HG03457 (cell line): ENCODE results near the gene PDE6G.
"Not testable (repeated sequence)": the region's sequence is repeated elsewhere in the genome, so short reads cannot be mapped to it uniquely, and the experiment has no call there.

Experiments
- ATAC-seq: cut with Tn5 transposase; IDR thresholded peaks from one replicate; pipeline ENCODE4 v1.9.1; 2021; ENCODE audit warnings: moderate number of reproducible peaks; ENCODE audit not compliant: unreplicated experiment

PDE6G gene

DNA sequence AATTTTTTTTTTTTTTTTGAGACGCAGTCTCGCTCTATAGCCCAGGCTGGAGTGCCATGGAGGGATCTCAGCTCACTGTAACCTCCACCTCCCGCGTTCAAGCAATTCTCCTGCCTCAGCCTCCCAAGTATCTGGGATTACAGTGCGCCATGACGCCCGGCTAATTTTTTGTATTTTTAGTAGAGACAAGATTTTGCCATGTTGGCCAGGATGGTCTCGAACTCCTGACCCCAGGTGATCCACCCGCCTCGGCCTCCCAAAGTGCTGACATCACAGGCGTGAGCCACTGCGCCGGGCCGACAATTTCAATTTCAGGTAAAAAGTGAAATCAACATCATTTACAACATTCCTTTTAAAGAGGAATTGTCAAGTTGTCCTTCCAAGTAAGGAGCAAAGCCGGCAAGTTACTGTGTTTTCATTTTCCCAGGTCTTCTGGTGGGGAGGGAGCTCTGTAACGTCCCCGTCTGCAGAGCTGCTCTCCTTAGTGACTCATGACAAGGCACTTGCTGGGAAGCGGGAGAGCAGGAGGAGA lies 20.3 kb downstream of the PDE6G start:
- ATAC-seq, result no peak

DNA sequence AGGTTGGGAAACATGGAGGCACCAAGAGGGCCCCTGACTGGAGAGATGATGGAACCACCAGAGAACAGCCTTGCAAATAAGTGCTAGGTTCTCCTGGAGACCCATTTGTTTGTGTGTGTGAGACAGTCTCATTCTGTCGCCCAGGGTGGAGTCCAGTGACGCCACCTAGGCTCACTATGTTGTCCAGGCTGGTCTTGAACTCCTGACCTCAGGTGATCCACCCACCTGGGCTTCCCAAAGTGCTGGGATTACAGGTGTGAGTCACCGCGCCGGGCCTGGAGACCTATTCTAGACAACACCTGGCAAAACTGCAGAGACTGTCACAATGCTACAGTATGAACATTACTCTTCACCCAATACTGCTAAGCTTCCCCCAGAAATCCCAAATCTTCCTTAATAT lies 20.9 kb downstream of the PDE6G start:
- ATAC-seq, result no peak

DNA sequence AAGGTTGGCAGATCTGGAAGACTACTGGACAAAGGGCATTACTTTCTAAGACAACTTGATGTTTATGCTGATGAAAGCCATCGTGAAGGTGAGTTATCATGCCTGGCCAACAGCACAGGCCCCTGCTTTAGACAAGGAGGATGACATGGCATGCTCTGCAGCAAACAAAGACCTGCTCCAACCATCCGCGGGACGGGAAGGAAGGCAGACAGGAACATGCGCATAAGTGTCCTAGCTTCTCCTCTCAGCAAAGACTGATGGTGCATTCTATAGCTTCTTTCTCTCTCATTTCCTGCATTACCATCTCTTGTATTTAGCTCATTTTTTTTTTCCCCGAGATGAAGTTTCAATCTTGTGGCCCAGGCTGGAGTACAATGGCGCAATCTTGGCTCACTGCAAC lies 24.9 kb downstream of the PDE6G start:
- no peak for ATAC-seq

DNA sequence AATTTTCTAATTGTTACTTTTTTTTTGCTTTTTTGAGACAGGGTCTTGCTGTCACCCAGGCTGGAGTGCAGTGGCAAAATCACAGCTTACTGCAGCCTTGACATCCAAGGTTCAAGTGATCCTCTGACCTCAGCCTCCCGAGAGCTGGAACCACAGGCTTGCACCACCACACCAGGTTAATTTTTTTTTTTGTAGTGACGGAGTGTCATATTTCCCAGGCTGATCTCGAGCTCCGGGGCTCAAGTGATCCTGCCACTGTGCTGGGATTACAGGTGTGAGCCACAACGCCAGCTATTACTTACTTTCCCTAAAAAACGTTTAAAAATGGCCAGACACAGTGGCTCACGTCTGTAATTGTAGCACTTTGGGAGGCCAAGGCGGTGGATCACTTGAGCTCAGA lies 26.1 kb downstream of the PDE6G start:
- no peak for ATAC-seq

DNA sequence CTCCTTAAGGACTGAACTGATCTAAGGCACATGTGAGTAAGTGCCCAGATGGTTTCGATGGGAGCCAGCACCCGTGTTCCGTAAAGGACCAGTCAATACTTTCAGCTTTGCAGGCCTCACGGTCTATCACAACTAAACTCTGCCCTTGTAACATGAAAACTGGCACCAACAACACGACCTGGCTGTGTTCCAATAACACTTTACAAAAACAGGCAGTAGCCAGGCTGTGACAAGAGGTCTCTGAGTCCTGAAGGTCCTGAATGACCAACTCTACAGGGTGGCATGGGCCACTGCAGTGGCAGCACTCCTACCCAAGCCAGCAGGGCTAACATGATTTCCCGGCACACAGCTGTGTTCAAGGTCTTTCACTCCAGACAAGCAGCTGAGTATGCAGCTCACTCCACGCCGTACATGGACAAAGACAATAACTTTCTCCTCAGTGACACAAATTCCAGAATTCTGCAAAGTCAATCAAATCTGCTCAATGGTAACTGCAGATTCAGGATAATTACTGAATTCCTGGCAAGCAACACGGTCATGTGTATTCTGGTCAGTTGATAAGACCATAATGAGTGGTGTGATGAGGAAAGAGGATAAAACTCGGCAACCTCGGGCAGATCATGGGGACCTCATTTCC lies 34.7 kb downstream of the PDE6G start:
- no peak for ATAC-seq

DNA sequence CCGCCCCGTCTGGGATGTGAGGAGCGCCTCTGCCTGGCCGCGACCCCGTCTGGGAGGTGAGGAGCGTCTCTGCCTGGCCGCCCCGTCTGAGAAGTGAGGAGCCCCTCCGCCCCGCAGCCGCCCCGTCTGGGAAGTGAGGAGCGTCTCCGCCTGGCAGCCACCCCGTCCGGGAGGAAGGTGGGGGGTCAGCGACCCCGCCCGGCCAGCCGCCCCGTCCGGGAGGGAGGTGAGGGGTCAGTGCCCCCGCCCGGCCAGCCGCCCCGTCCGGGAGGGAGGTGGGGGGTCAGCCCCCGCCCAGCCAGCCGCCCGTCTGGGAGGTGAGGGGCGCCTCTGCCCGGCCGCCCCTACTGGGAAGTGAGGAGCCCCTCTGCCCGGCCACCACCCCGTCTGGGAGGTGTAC lies 38.0 kb downstream of the PDE6G start:
- ATAC-seq, result not testable (repeated sequence)

DNA sequence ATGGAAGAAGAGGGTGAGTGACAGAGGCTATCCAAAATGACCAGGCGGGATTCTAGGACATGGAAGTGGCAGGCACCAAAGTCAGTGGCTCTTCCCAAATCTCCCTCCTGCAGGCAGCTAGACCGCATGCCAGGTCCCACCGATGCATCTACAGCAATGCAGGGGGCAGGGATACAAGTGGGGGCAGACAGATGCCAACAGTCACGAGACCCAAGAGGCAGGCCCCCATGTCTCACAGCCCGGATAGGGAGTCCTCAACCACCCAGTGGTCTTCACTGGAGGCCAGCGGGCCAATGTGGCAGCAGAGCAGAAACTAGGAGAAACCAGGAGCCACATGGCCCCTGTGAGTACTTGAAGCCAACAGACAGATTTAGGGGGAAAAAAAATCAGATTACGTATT lies 39.5 kb downstream of the PDE6G start:
- no peak for ATAC-seq

DNA sequence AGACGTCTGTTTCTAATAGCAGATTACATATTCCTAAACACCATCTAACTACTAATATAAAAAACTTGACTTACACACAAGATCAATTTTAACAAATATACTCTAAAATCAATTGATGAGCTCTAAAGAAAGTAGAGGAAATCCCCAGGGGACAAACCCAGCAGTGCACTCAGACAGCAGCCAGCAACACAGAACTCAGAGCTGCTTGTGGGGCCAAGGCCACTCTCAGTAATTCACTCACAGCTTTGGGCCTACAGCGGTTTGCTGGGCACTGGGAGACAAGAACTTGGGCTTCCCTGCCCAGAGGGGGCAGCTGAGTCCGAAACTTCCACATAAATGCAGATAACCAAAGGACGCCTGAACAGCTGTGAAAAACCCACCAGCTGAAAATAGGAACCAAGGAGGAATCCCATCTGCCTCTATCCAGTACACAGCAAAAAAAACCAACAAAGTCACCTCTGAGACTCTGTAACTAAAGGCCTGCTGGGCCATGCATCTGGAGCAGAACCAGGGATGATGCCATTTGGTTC lies 40.9 kb downstream of the PDE6G start:
- no peak for ATAC-seq

DNA sequence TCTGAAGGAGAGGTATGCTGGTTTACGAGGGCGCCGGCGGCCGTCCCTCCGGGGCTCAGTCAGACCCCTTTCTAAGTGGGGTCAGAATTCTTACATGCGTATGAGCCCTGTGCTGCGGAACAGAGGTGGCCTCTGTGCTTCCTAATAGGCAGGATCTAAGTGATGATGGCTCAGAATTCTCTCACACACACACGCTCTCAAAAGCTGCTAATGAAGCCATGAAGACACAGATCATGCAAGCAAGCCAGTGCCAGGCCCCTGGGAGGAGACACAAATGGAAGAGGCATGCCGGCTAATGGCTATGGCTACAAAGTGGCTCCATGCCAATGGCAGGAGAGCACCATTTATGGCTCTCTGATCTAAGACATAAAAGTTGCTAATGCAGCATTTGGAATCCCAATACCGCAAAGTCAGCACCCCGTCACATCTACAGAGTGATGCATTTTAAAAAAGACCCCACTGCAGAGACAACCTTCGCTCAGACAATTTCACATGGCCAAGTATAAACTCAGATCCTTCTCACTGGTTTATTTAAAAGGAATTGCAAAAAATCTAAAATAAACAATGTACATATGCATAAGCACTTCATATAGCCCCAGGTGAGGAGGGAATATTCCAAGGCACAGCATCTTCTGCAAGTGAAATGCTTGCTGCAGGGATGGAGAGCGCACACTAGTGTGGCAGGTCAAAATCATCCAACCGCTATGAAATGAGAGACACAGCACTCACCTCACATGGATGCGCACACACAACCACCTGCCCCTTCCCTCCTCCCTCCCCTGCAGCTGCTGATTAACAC lies 44.0 kb downstream of the PDE6G start:
- ATAC-seq, result no peak

DNA sequence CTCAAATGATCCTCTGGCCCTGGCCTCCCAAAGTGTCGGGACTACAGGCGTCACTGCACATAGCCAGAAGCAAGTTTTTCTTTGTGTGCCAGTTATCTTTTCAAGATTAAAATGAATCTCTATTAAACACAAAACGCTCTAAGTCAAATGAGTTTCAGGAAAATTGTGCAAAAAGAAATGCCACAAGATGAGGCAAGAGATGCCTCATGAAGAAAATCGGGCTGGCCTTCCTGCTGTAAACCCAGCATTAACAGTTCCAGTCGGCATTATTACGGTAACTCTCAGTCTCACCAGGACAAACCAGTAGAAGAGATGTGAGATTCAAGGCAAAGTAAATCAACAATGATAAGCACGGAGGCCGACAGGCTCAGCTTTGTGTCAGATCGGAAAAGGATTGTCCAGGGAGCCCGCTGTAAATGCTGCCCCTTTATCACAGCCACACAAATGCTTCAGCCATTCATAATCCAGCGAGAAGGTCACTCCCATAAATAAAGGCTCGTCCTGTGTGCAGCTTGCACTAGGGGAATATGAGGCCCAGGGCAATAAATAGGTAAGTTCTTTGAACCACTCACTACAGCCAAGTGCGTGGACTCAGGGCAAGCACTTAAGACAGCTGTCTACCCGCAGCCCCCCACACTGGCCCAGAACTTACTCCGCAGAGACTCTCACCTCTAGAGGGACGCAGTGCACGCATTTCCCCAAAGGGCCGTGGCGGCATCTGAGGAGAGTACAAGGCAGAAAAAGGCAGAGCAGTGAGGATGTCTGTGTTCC lies 46.6 kb downstream of the PDE6G start:
- ATAC-seq, result no peak

DNA sequence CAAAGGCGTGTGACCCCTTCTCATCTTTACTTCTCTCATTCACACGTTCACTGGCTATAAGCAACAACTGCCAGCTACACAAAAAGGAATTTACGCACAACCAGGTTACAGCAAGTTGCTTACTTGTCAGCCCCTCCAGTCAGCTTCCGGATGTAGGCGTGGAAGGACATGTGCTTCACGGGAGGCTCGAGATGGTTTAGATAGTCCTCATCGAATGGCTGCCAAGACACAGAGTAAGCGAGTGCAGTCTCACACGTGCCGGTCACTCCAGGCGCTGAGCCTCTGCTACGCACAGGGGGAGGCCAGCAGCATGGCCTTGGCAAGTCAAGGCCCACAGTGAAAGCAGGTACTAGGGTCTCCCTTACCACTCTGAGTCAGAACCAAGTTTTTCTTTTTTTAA lies 47.7 kb downstream of the PDE6G start:
- ATAC-seq, result no peak

DNA sequence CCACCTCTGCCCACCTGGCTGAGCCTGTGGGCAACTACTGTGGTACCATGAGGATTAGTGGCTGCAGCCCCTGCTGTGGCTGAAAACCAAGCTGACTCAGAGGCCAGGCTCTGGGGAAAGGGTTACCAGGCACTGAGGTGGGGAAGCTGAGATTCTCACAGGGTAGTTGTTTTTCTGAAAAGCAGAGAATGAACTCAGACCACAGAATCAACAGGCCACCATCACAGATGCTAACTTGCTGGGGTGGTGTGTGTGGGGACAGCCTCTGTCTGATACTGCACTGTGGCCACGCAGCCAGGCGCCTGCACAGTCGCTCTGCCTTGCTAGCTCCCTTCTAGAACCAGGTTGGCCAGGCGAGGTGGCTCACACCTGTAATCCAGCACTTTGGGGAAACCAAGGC lies 48.3 kb downstream of the PDE6G start:
- no peak for ATAC-seq

DNA sequence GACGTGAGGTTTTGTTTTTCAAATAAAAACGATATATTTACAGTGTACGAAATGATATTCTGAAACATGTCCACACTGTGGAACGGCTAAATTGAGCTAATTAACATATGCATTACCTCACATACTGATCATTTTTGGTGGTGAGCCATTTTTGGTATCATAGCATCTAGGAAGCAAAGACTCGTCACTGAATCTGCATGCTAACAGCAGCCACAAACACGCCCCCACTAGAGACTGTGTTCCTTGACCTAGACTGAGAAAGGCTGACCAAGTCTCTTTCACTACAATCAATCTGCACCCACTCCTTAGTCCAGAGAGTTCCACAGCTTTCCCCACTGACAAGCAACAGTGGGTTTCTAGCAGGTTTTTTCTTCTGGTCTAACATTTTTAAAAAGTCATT lies 48.9 kb downstream of the PDE6G start:
- ATAC-seq, result no peak

DNA sequence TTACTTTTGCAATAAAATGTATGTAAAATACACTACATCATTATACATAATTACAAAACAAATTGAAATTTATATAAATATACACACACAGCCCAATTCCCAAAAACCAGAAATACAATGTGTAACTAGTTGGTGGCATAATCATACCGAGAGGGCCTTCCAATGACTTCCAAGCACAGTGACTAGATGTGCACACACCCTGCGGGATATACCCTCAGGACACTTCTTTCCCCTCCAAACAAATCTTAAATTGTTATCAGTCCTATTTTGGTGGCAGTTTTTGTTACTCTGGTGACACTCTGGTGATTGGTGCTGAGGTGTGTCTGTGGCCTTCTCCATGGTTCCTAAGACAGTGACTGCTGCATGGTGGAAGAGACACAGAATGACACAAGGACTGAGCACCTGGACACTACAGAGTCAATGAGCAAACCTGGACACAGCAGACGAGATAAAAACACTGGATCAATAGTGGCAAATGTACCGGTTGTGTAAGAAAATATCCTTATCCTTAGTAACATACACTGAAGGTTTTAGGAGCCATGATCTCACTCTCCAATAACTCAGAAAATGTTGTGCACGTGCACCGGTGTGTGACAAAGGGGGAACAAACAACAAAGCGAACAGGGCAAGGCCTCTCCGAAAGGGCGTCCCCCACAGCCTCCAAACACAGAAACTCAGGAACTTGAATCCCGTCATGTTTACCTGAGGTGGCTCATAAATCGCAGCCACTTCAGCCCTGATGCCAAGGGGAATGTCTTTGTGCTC lies 52.3 kb downstream of the PDE6G start:
- ATAC-seq, result no peak

DNA sequence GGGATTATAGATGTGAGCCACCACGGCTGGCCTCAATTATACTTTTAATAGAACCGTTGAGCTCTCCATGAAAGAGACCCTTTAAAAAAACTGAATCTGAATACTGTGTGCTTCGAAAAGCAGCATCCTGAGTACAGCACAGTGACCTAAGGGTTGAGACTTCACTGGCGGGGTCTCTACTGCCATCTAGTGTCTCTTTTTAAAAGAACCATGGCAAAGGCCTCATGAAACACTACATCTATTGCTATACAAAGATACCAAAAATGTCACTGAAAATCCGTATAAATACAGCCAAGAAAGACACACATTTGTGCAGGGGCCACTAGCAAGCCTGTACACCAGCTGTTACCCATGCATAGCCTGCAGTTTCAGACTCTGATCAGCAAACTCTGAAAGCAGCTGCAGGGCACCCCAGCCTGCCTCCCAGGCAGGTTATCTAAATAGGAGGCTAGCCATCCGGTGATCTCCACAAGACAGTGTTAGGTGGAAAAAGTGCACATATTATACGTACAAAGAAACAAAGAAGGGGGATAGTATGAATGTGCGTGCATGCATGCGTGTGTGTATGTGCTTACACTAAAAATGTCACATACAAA lies 54.7 kb downstream of the PDE6G start:
- ATAC-seq, result no peak
